ENCODE results near the gene LYRM1.
"Not testable (repeated sequence)": the region's sequence is repeated elsewhere in the genome, so short reads cannot be mapped to it uniquely, and the experiment has no call there.

Gene LYRM1

DNA sequence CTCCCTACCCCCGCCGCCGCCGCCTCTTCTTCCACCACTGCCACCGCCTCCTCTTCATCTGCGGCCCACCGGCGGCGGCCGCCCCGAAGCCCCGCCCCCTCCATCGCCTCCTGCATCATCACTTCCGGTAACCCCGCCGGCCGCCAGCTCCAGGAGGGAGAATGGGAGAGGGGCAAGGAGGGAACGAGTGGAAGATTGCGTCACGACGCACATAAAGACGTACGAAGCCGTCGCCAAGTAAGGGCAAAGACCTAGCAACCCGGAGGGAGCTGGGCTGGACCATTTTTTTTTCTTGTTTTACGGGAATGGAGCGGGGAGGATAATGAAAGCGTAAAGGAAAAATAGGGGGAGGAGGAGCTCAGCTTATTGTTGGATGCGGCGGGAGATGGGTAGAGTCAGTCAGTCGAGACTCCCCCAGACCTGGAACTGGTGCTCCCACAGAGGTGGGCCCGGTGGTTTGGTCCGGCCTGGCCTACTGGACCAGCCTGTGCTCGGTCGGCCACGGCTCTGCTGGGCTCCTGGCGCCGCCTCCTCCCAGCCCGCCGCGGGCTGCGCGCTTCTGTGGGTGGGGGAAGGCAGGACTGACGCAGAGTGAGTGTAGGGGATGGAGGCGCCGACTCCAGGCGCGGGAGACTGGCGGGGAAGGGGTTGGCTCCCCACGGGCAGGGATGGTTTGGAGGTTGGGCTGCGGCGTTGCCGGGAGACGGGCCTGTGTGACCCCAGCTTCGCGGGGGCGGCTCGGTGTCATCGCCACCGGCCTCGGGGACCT lies at the start of gene LYRM1, which contains the start of gene DCUN1D3:
LYRM1 (plus strand) TSS at position 473 of the 769 bp plus-strand sequence. CDS start 14,785 bp downstream, outside the sequence.
DCUN1D3 (minus strand) TSS at position 60 of the 769 bp plus-strand sequence. CDS start 37,820 bp downstream, outside the sequence.
- peak; percentile 99 for DNase-seq

DNA sequence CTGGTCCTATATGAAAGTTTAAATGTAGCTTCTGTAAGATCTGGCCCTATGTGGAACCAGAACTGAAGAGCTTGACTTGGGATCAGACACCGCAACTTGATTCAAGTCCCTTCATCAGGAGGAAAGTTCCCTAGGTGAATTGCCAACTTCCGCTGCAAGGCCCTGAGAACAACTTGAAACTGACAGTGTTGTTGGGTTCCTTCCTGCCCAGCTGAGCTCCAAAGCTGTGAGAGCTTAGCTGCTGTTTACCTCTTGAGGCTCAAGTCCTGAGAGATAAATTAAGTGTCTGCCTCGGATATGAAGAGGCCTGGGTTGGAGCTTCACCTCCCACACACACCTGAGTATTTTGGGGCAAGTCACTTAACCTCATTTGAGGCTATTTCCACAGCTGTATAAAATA lies 49.6 kb upstream of the LYRM1 start:
- DNase-seq: no peak

DNA sequence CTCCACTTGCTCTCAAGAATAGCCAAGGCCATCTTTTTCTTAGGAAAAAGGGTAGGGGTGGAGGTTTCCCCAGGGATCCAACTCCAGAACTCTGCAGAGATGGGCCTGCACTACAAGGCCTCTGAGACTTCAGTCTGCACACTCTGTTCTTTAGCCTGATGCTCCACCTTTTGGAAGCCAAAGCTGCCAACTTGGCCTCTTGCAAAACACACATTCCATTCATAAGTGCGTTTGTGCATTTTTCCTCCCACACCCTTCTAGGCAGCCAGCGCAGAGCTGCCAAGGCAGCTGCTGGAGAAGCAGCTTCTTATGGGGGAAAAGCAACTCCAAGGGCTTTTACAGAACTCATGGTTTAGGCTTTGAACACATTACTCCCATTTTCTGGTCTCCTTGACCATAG lies 49.0 kb upstream of the LYRM1 start:
- no peak for DNase-seq

DNA sequence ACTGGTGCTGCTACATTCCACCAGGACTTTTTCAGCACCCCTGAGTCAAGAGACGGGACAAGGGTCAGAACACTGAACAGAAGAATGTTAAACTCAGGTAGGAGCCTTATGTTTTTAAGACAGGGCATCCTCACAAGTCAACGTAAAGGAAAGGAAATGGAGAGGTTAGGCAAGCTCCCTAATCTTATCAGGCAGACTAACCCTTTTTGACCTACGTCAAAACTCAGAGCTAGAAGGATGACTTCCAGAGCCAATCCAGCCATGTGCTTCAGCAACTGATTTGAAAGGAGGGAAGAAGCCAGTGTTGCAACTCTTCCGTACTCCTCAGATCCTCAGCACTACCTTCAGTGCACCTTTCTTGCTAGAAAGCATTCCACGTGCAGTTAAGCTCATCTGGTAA lies 47.4 kb upstream of the LYRM1 start:
- no peak for DNase-seq

DNA sequence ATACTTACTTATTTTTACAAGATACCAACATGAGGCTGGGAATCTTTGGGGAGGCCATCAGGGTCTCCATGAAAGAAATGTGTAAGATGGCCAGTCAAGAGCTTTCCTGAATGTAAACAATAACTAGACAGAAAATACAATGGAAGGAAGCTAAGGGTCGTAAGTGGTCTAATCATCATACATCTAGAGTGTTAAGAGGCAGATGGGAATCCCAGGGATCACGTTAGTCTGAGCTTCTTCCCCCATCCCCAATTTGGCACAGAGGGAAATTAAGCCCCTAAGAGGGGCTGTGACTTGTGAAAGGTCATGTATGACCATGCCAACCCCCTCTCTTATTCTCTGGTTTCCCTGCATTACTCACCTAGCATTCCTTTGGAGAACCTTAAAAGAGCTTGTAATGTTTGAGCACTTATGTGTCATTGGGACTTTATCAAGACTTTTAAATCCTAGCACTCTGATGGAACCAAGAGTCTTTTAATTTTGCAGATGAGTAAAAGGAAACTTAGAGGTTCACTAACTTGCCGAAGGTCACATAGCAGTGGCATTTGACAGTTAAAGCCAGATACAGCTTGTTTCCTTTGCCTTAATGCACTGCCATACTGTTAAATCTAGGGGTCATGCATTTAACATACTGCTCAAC lies 46.5 kb upstream of the LYRM1 start:
- no peak for DNase-seq

DNA sequence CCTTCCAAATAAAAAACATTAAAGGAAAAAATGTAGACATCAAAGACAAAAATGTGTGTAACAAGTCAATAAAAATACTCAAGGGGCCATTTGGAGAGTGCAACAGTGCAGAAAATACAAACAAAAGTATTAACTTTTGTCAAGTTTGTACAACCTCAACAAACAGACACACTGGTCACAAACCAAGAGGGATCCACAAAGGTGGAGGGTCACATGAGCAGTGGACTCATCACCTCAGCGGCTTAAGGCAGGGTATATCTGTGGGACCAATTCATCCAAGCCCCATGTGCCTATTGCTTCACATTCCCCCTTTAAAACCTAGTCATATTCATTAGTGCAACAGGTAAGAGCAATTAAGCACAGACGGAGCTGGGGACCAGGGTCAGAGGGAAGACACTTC lies 45.6 kb upstream of the LYRM1 start:
- no peak for DNase-seq

GRCh38 chr16:20857281-20857680 lies 43.3 kb upstream of the LYRM1 start:
- no peak for DNase-seq

- DNase-seq: no peak
Observed at GRCh38 chr16:20859229-20859628, 41.3 kb upstream of the LYRM1 start.

DNA sequence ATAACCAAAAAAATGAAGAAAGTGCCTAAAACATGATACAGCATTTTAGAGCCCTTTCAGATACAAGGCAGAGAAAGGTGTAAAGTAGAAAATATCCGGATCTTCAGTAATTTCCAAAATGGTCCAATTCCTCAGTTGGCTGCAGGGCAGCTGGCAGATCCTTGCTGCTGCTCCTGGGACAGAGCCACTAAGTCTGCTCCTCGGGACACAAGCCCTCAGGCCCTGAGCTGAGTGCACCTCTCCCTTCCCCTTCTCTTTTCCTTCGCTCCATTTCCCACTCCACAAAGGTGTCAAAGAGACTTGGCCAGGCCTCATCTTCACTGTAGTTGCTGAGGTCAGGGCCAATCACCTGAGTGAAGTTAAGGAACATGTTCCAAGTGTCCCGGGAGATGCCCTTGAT lies 40.9 kb upstream of the LYRM1 start:
- no peak for DNase-seq

DNA sequence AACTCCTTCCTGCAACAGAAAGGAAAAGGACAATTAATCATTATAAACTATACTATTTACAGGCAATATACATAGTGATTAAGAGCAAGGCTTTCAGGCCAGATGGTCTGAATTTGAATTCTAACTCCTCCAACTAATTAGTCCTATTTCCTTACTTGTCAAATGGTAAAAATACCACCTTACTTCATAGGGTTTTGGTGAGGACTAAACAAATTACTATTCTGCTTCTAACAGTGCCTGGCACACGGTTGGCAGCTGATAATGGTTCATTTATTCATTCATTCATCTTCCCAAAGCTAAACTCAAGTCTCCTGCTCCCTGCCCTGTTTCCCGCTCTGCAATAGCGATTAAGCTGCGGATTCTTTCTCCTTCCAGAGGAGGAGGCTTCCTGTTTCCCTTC lies 40.2 kb upstream of the LYRM1 start:
- no peak for DNase-seq

GRCh38 chr16:20860995-20861394 lies 39.6 kb upstream of the LYRM1 start:
- DNase-seq: not testable (repeated sequence)

- DNase-seq: no peak
Observed at GRCh38 chr16:20862162-20862960, 38.2 kb upstream of the LYRM1 start.

GRCh38 chr16:20864376-20864775 lies 36.2 kb upstream of the LYRM1 start:
- not testable (repeated sequence) for DNase-seq

DNA sequence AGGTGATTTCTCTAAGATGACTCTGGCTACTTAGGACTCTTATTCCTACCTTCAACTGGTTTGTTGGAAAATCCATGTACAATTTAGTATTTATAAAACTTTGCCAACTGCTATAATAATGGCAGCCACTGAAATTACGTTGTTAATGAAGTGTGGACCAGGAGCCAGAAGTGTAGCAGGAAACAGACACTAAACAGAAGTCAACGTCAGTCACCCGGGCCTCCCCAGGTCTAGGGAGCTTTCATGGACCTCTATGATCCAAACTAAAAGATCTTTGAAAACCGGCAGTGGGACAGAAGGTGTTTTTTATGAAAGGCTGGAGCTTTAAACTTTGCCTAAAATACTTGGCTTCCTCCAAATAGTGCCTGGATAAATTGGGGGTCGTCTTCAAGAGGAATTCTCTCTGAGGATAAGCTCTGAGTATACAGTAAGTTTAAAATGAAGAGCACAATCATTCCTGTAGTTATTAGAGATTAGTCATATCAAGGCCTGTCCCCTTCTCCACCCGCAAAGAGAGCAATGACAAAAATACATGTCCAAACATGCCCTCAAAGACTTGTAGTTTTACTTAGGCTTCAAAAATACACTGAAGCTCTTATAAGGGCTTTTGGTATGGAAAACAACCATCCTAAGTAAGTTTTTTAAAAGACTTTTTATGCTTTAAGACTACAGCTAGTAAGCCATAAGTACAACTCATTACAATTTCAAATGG lies 35.0 kb upstream of the LYRM1 start:
- DNase-seq: no peak

DNA sequence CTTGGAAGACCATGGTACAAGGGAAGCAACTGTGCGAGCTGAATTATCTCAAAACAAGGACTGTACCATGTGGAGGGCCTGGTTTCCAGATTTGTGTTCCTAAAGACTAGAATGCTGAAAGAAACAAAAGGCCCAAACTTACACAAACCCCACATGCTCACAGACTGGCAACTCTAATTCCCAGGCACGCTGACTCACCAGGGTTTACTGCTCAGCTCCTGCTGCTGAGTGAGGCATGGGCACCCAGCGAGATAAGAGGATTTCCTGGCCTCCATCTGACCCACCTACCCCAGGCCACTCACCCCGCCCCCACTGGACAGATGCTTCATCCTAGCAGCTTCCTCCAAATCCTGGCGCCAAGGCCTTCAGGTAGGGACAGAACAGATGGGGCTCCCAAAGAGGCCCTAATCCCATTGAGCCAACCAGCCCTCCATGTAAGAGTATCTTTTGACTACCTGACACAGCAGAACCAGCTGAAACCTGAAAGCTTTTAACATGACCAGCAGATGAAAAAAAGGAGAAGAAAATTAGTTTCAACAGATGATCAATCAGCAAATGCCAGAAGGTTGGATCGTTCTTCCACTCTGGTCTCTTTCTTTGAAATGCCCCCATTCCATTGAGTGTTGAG lies 34.3 kb upstream of the LYRM1 start:
- peak; percentile 4 for DNase-seq

DNA sequence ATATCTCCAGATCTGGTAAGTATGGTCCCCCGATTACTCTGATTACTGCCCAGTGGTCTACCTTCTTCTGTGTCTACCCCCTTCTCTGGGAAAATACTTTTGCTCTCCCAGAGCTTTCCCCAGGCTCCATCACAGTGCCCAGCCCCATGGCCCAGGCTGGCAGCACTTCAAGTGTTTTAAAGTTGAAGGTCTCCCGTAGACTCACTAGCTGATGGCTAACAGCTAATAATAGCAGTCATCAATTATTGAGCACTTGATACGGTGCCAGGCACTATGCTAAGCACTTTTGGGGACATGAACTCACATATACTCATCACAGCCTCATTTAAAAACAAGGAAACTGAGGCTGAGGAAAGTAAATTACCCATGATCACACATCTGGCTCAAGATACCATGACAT lies 33.8 kb upstream of the LYRM1 start:
- no peak for DNase-seq

GRCh38 chr16:20867585-20867984 lies 33.0 kb upstream of the LYRM1 start:
- DNase-seq: no peak

DNA sequence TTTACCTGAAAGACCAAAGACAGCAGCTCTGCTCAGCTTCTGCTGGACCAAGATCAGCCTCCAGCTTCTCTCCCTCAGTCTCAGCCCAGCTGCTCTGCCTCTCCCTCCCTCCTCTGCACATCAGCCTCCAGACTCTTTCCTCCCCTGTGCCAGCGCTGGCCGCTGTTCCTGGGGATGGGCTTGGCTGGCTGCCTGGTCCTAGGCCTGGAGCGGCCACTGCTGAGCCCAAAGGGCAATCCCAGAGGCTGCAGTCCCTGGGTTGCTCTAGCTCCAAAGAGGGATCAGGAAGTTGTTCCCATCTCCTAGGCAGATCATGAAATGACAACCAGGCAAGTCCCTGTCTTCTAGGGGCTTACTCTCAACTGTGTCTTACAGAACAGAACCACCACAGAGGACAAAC lies 31.7 kb upstream of the LYRM1 start:
- DNase-seq: no peak

DNA sequence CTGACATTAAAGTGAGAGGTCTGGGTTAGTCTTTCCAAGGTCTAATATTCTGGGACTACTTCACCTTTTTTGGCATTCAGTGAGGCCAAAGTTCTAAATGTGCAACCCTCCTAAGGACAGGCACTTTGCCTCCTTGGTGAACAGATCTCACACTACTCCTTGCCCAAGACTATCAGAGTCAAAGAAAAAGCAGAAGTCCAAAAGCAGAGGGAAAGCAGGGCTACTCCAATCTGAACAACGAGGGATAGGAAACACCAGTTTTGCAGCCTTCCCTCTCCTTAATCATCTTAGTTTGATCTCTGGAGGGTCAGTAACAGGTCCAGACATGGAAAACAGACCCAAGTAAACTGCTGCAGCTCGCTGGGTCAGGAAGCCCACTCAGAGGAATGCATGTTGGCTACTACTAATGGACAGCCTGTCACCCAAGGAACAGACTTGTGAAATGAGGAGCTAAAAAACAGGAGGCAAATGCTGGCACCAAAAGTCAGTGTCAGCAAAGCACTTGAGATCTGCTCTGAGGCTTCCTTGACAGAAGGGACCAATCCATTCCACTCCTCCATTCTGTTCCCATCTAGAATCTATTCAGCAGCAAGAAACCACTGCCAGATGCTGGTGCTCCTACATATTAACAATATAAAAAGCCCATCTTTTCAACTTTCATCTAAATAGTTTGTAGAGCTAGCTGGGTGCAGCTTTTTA lies 30.3 kb upstream of the LYRM1 start:
- DNase-seq: no peak

DNA sequence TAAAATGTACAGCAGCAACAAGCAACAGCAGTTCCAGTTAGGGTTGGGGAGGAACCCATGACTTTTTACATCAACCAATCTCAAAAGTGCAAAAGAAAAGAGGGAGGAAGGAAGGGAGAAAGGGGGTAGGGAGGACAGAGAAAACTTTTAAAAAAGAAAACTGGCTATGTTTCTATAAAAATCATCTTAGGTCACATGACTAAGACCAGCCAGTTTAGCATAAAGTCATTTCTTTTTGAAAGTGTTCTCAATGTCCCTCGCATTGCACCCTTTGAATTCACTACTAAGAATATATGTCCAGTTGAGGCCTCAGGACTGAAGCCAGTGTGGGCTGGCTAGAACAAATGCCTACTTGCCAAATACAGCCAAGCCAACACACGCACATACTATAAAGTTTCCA lies 29.3 kb upstream of the LYRM1 start:
- no peak for DNase-seq

GRCh38 chr16:20871941-20872815 lies 28.4 kb upstream of the LYRM1 start:
- DNase-seq: no peak
